Tibial nerve (tissue), 4 donors: ENCODE data around the gene RB1. TPM values are rescaled to one million over a fixed set of nuclear protein-coding genes. Genes with fewer than 3 reads are reported as not detected.

Experiments
- DNase-seq, 2 donors: peaks; one replicate each; pipeline ENCODE4 v3.0.0-alpha.2; 2019; ENCODE audit warnings: low spot score in 2 of 2
- H3K27ac ChIP-seq, 4 donors: fragments of 200-600 bp; sonication (generic) in 3 of 4; one replicate each; pipeline ENCODE4 v1.5.1; 2017 to 2019; ENCODE audit warnings: mild to moderate bottlenecking in 1 of 4
- H3K27me3 ChIP-seq, 2 donors: fragments of 200-600 bp; sonication (generic) in 1 of 2; one replicate each; pipeline versions ENCODE4 v1.5.1 to v1.6.0; 2017 to 2019
- H3K36me3 ChIP-seq, 3 donors: fragments of 200-600 bp; sonication (generic); one replicate each; pipeline ENCODE4 v1.5.1; 2018 to 2019
- H3K4me1 ChIP-seq, 4 donors: fragments of 200-600 bp; sonication (generic) in 3 of 4; one replicate each; pipeline ENCODE4 v1.5.1; 2017 to 2019
- H3K4me3 ChIP-seq, 4 donors: fragments of 200-600 bp; sonication (generic) in 3 of 4; one replicate each; pipeline ENCODE4 v1.5.1; 2017 to 2019; ENCODE audit warnings: mild to moderate bottlenecking in 1 of 4, moderate library complexity in 1 of 4
- H3K9me3 ChIP-seq, 4 donors: fragments of 200-600 bp; sonication (generic) in 3 of 4; one replicate each; pipeline ENCODE4 v1.5.1; 2017 to 2019
- CTCF ChIP-seq, 5 experiments: fragments of 200-600 bp in 3 of 5; fragments of 450-650 bp in 2 of 5; sonication (generic) in 3 of 5; IDR thresholded peaks; one replicate each; pipeline ENCODE4 v1.5.1; 2016 to 2019; ENCODE audit warnings: antibody characterized with exemption in 5 of 5, mild to moderate bottlenecking in 3 of 5, moderate library complexity in 2 of 5
- EP300 ChIP-seq, 2 donors: sonication (generic); formaldehyde crosslinking; IDR thresholded peaks; one replicate each; pipeline ENCODE4 v1.6.1; 2017; ENCODE audit warnings: antibody characterized with exemption in 2 of 2, mild to moderate bottlenecking in 1 of 2
- POLR2A ChIP-seq, 2 donors: fragments of 450-650 bp; IDR thresholded peaks; one replicate each; pipeline ENCODE4 v1.6.1; 2017; ENCODE audit warnings: antibody characterized with exemption in 2 of 2, mild to moderate bottlenecking in 2 of 2, moderate library complexity in 2 of 2
- WGBS, 2 donors: methylation state at CpG; one replicate each; pipeline ENCODE4 v1.1.5; 2018; 5-methylcytosine and 5-hydroxymethylcytosine counted together
- total RNA-seq, 4 donors: library from RNA; depleted of rRNA; stranded (reverse); fragments of >200 nt; gene quantifications; one replicate each; pipeline ENCODE4 v1.1.0, GENCODE V29; 2016

The RB1 gene
- total RNA-seq, 4 donors from 2014 or later, result 31.0 to 59.7 (median 45.1) TPM

- no peaks in the 10 kb centered on the region for H3K27me3 ChIP-seq
- DNase-seq, result no peak
- H3K4me3 ChIP-seq, result no peak overlapping the region
- H3K36me3 ChIP-seq, result no peaks in the 10 kb centered on the region
- 52 to 55% methylated on average over 1 of the region's 1 CpG for WGBS, 2 donors
- H3K27ac ChIP-seq, result no peak overlapping the region
- TF ChIP-seq CTCF (IDR thresholded peaks at IDR 0.05) (no peak), EP300 (IDR thresholded peaks at IDR 0.05) (no peak), POLR2A (IDR thresholded peaks at IDR 0.05) (no peak)
- H3K9me3 ChIP-seq, result no peaks in the 10 kb centered on the region
- peaks cover 0 to 33% (median 0%) of the 10 kb centered on the region in 4 donors for H3K4me1 ChIP-seq
Measured at GRCh38 chr13:48443442-48444208, 140.1 kb downstream of the RB1 start.

- H3K9me3 ChIP-seq, result peaks cover 0 to 20% (median 8%) of the 10 kb centered on the region in 4 donors
- WGBS, 2 donors, result 98% methylated on average over 1 of the region's 1 CpG
- H3K4me1 ChIP-seq, result peaks cover 0 to 32% (median 0%) of the 10 kb centered on the region in 4 donors
- no peaks in the 10 kb centered on the region for H3K27me3 ChIP-seq
- no peak for DNase-seq
- H3K27ac ChIP-seq, result peak overlapping the region in 2 of 4 donors; percentile 26 to 50
- H3K36me3 ChIP-seq, result peaks cover 0 to 11% (median 0%) of the 10 kb centered on the region in 3 donors
- TF ChIP-seq EP300 (IDR thresholded peaks at IDR 0.05) (peak in 1 of 2 donors; percentile 40), CTCF (IDR thresholded peaks at IDR 0.05) (no peak), POLR2A (IDR thresholded peaks at IDR 0.05) (no peak)
- H3K4me3 ChIP-seq, result no peak overlapping the region
Measured at GRCh38 chr13:48446464-48446863, 142.9 kb downstream of the RB1 start.

- H3K9me3 ChIP-seq, result peaks cover 0 to 24% (median 8%) of the 10 kb centered on the region in 4 donors
- 77 to 82% methylated on average over 3 of the region's 3 CpGs for WGBS, 2 donors
- H3K4me1 ChIP-seq, result peaks cover 0 to 21% (median 0%) of the 10 kb centered on the region in 4 donors
- H3K36me3 ChIP-seq, result peaks cover 0 to 16% (median 0%) of the 10 kb centered on the region in 3 donors
- H3K27ac ChIP-seq, result peak overlapping the region in 2 of 4 donors; percentile 18 to 57
- H3K4me3 ChIP-seq, result no peak overlapping the region
- H3K27me3 ChIP-seq, result no peaks in the 10 kb centered on the region
- TF ChIP-seq CTCF (IDR thresholded peaks at IDR 0.05) (no peak), EP300 (IDR thresholded peaks at IDR 0.05) (no peak), POLR2A (IDR thresholded peaks at IDR 0.05) (no peak)
- no peak for DNase-seq
Measured at GRCh38 chr13:48448285-48448958, 144.9 kb downstream of the RB1 start.

GRCh38 chr13:48448959-48449614 is 145.5 kb downstream of the RB1 start:
- Histone ChIP-seq H3K36me3 (peaks cover 0 to 22% (median 0%) of the 10 kb centered on the region in 3 donors), H3K27me3 (no peaks in the 10 kb centered on the region), H3K27ac (peak overlapping the region in 2 of 4 donors; percentile 18 to 57), H3K9me3 (peaks cover 0 to 24% (median 8%) of the 10 kb centered on the region in 4 donors), H3K4me1 (peaks cover 0 to 17% (median 0%) of the 10 kb centered on the region in 4 donors), H3K4me3 (no peak overlapping the region)
- no peak for DNase-seq
- WGBS, 2 donors, result 58 to 63% methylated on average over 6 of the region's 6 CpGs
- TF ChIP-seq POLR2A (IDR thresholded peaks at IDR 0.05), result no peak
- TF ChIP-seq EP300 (IDR thresholded peaks at IDR 0.05), result no peak
- TF ChIP-seq CTCF (IDR thresholded peaks at IDR 0.05), result no peak
